Transverse colon (tissue), 4 donors: Measurements from ENCODE around the gene FANCL. TPM values are rescaled to one million over a fixed set of nuclear protein-coding genes. Genes with fewer than 3 reads are reported as not detected.

Experiments used
- DNase-seq: peaks from one replicate; pipeline ENCODE4 v3.0.0-alpha.2; 2019
- H3K27ac ChIP-seq, 4 donors: fragments of 200-600 bp; sonication (generic); 2 replicates each; pipeline ENCODE4 v1.5.1; 2016 to 2018; ENCODE audit warnings: inconsistent platforms in 4 of 4
- H3K27me3 ChIP-seq: fragments of 200-600 bp; sonication (generic); 2 replicates; pipeline ENCODE4 v1.5.1; 2017; ENCODE audit warnings: inconsistent platforms
- H3K36me3 ChIP-seq, 4 donors: fragments of 200-600 bp; sonication (generic); 2 replicates each; pipeline ENCODE4 v1.5.1; 2017 to 2019; ENCODE audit warnings: inconsistent platforms in 4 of 4
- H3K4me1 ChIP-seq, 4 donors: fragments of 200-600 bp; sonication (generic); 2 replicates each; pipeline ENCODE4 v1.5.1; 2017 to 2020; ENCODE audit warnings: inconsistent platforms in 4 of 4
- H3K4me3 ChIP-seq, 4 donors: fragments of 200-600 bp; sonication (generic); 1 replicate in 1 of 4; 2 replicates in 3 of 4; pipeline versions ENCODE4 v1.5.1 to v1.6.1; 2017 to 2019; ENCODE audit warnings: inconsistent platforms in 4 of 4
- H3K9me3 ChIP-seq, 2 donors: fragments of 200-600 bp; sonication (generic); 2 replicates each; pipeline ENCODE4 v1.5.1; 2017 to 2019; ENCODE audit warnings: inconsistent platforms in 2 of 2
- EP300 ChIP-seq: sonication (generic); formaldehyde crosslinking; IDR thresholded peaks from one replicate; pipeline ENCODE4 v1.6.1; 2017; ENCODE audit warnings: antibody characterized with exemption, low read depth
- POLR2A ChIP-seq: fragments of 450-650 bp; IDR thresholded peaks from one replicate; pipeline ENCODE4 v1.6.1; 2016; ENCODE audit warnings: antibody characterized with exemption, mild to moderate bottlenecking, moderate library complexity
- POLR2AphosphoS5 ChIP-seq, 3 donors: sonication (generic); formaldehyde crosslinking; IDR thresholded peaks; one replicate each; pipeline ENCODE4 v1.6.1; 2016; ENCODE audit warnings: antibody characterized with exemption in 3 of 3
- WGBS, 2 donors: methylation state at CpG; one replicate each; pipeline ENCODE4 v1.1.5; 2018; ENCODE audit warnings: low coverage in 1 of 2; 5-methylcytosine and 5-hydroxymethylcytosine counted together
- in situ Hi-C, 4 donors: fragments of 200-750 bp; cut with MboI; loops; one replicate each; pipeline versions ENCODE4 v1.15.0 to v1.15.1; 2017; ENCODE audit warnings: low sequenced_read_pairs in 3 of 4, low pct_ligation_motif_present in 1 of 4, low pct_unique_long_range_greater_than_20kb in 1 of 4
- intact Hi-C: fragments of 100-400 bp; cut with DNase I; formaldehyde crosslinking; loops from one replicate; pipeline ENCODE4 v1.15.1; 2023; ENCODE audit warnings: low total_unique reads
- total RNA-seq, 4 donors: library from RNA; depleted of rRNA; stranded (reverse); fragments of >200 nt; gene quantifications; one replicate each; pipeline ENCODE4 v1.1.0, GENCODE V29; 2016
- TF ChIP-seq, protein P1 (sequence below), 5 experiments: fragments of 200-600 bp in 3 of 5; fragments of 450-650 bp in 2 of 5; sonication (generic) in 3 of 5; IDR thresholded peaks; 1 replicate in 2 of 5; 2 replicates in 3 of 5; pipeline ENCODE4 v1.5.1; 2016 to 2017; ENCODE audit warnings: antibody characterized with exemption in 5 of 5, inconsistent platforms in 3 of 5, mild to moderate bottlenecking in 2 of 5, moderate library complexity in 1 of 5

FANCL gene
- total RNA-seq, 4 donors from 2014 or later = 11.2 to 33.4 (median 25.6) TPM

DNA sequence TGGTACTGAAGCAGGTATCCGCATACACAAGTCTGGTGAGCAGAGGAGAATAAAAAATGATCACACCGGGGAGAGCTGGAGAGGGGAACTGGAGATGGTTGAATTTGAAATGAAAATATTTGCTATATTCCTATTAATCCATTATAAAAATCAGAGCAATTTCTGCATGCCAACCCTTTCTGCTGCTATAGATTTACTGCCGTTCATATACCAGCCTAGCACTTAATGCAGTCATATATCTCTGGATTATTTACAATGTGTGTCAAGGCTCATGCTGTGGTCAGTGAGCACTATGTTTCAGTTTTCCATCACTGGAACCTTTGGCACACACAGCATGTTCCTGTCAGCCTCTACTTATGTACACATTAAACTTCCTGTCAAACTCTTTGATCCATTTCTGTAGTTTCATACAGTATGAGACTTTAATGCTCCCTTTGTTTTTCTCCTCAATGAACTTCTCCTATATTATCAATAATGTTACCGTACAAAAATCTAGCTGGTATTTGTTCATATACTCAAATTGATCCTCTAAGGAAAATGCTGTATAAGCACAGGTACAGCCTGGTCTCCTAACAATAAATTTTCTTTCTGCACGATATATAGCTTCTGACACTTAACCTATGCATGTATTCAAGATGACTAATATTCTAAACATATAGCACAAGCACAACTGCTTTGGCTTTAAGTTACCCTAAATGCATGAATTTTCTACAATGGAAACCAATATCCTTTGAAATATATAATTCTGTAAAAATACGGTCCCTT lies 36.7 kb downstream of the FANCL start:
- WGBS, 2 donors = 69 to 72% methylated on average over 6 of the region's 6 CpGs
- TF ChIP-seq POLR2A = no peak
- no peak for TF ChIP-seq POLR2AphosphoS5 (IDR thresholded peaks at IDR 0.05)
- TF ChIP-seq, protein P1, sequence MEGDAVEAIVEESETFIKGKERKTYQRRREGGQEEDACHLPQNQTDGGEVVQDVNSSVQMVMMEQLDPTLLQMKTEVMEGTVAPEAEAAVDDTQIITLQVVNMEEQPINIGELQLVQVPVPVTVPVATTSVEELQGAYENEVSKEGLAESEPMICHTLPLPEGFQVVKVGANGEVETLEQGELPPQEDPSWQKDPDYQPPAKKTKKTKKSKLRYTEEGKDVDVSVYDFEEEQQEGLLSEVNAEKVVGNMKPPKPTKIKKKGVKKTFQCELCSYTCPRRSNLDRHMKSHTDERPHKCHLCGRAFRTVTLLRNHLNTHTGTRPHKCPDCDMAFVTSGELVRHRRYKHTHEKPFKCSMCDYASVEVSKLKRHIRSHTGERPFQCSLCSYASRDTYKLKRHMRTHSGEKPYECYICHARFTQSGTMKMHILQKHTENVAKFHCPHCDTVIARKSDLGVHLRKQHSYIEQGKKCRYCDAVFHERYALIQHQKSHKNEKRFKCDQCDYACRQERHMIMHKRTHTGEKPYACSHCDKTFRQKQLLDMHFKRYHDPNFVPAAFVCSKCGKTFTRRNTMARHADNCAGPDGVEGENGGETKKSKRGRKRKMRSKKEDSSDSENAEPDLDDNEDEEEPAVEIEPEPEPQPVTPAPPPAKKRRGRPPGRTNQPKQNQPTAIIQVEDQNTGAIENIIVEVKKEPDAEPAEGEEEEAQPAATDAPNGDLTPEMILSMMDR (IDR thresholded peaks at IDR 0.05) = no peak
- TF ChIP-seq EP300 = no peak
- in situ Hi-C loops = no loop called here
- H3K9me3 ChIP-seq = no peaks in the 10 kb centered on the region
- DNase-seq = no peak
- peaks cover 0 to 6% (median 0%) of the 10 kb centered on the region in 4 donors for H3K4me1 ChIP-seq
- no peak overlapping the region for H3K27ac ChIP-seq
- no peaks in the 10 kb centered on the region for H3K36me3 ChIP-seq
- H3K4me3 ChIP-seq = no peak overlapping the region
- intact Hi-C loops = no loop called here
- no peaks in the 10 kb centered on the region for H3K27me3 ChIP-seq

DNA sequence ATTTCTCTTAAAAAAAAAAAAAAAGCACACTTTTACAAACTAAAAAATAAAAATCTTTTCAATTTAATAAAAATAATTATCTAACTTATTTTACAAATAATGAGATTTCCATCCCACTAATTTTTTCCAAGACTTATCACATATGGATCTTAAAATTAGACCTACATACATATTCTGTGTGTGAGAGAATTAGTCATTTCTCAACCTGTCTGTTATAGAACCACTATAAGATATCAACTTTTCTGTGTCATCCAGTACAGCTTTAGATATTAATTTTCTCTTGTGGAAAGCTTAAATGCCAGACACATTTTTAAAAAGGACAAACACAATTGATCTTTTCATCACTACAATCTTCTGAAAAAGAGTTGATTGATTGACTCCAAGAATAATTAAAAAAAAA lies 38.1 kb downstream of the FANCL start:
- no peak for TF ChIP-seq POLR2AphosphoS5 (IDR thresholded peaks at IDR 0.05)
- TF ChIP-seq EP300 = no peak
- TF ChIP-seq, protein P1 (IDR thresholded peaks at IDR 0.05) = no peak
- TF ChIP-seq POLR2A = no peak
- no peaks in the 10 kb centered on the region for H3K36me3 ChIP-seq
- no peak for DNase-seq
- H3K27me3 ChIP-seq = no peaks in the 10 kb centered on the region
- intact Hi-C loops (no loop called here), in situ Hi-C loops (no loop called here)
- no peak overlapping the region for H3K4me3 ChIP-seq
- H3K4me1 ChIP-seq = peaks cover 0 to 6% (median 0%) of the 10 kb centered on the region in 4 donors
- no peak overlapping the region for H3K27ac ChIP-seq
- H3K9me3 ChIP-seq = no peaks in the 10 kb centered on the region

DNA sequence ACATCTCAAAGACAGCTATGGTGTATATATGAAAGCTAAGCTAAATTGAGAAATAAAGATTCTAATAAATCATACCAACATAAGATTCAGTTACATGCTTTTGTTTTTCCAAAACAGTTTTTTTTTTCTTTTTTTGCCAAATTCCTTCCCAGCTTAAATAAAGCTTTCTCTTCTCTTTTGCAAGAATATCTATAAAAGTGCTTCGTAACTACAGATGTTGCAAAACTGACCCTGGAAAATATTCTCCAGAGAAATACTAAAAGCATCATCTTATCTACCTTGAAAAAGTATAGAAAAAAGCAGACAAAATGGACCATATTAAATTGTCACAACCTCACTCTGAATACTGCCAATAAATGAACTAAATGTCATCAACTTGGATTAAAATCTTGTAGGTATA lies 38.7 kb downstream of the FANCL start:
- TF ChIP-seq, protein P1 (IDR thresholded peaks at IDR 0.05) = no peak
- TF ChIP-seq POLR2AphosphoS5 (IDR thresholded peaks at IDR 0.05) (no peak), EP300 (no peak), POLR2A (no peak)
- 94 to 100% methylated on average over 1 of the region's 1 CpG for WGBS, 2 donors
- in situ Hi-C loops = no loop called here
- DNase-seq = no peak
- Histone ChIP-seq H3K4me1 (peaks cover 0 to 6% (median 0%) of the 10 kb centered on the region in 4 donors), H3K27ac (no peak overlapping the region), H3K9me3 (no peaks in the 10 kb centered on the region), H3K4me3 (no peak overlapping the region), H3K27me3 (no peaks in the 10 kb centered on the region), H3K36me3 (no peaks in the 10 kb centered on the region)
- intact Hi-C loops = no loop called here

DNA sequence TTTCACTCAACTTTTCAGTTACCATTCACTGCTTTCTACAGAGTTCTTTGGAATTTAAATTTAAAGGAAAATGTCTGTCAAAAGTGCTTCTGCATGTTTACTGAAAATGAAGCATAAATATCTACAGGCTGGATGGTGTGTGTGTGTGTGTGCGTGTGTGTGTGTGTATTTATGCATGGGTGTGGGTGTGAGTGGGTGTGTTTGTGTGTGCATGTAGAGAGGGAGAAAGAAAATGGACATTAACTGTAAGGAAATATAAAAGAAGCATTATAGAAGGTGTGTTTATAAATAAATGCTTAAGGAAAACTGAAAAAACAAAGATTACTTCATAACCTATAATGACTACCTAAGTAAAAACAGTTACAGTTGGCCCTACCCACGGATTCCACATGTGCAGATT lies 43.2 kb downstream of the FANCL start:
- Histone ChIP-seq H3K36me3 (no peaks in the 10 kb centered on the region), H3K27ac (no peak overlapping the region), H3K27me3 (no peaks in the 10 kb centered on the region), H3K4me1 (no peaks in the 10 kb centered on the region), H3K4me3 (no peak overlapping the region), H3K9me3 (no peaks in the 10 kb centered on the region)
- DNase-seq = no peak
- TF ChIP-seq, protein P1 (IDR thresholded peaks at IDR 0.05) = no peak
- TF ChIP-seq EP300 (no peak), POLR2AphosphoS5 (IDR thresholded peaks at IDR 0.05) (no peak)
- intact Hi-C loops (no loop called here), in situ Hi-C loops (no loop called here)
- 85 to 94% methylated on average over 2 of the region's 2 CpGs for WGBS, 2 donors
